Nephron (organoid): Measurements from ENCODE around the gene SLITRK5.
A peak's percentile ranks its signal among the peaks of the same experiment; 100 is the strongest.

ENCODE experiments used
- H3K27ac Mint-ChIP-seq, 3 experiments: 2 replicates each; pipeline ENCODE4 v1.8.0; 2020; ENCODE audit warnings: mixed read lengths in 3 of 3, mild to moderate bottlenecking in 2 of 3, moderate library complexity in 1 of 3
- H3K27me3 Mint-ChIP-seq: 2 replicates; pipeline ENCODE4 v1.8.0; 2021; ENCODE audit warnings: low read depth, mild to moderate bottlenecking, moderate library complexity, mixed read lengths
- H3K36me3 Mint-ChIP-seq: 2 replicates; pipeline ENCODE4 v1.8.0; 2020; ENCODE audit warnings: low read depth, mixed read lengths
- H3K4me1 Mint-ChIP-seq: 2 replicates; pipeline ENCODE4 v1.8.0; 2020; ENCODE audit warnings: mixed read lengths
- H3K4me3 Mint-ChIP-seq, 3 experiments: 2 replicates each; pipeline ENCODE4 v1.8.0; 2020; ENCODE audit warnings: mild to moderate bottlenecking in 3 of 3, mixed read lengths in 3 of 3, moderate library complexity in 2 of 3
- H3K9me3 Mint-ChIP-seq: 2 replicates; pipeline ENCODE4 v1.8.0; 2020; ENCODE audit warnings: mixed read lengths
- CTCF ChIP-seq, 3 experiments: fragments of 200-600 bp; sonication (generic); IDR thresholded peaks; one replicate each; pipeline ENCODE4 v1.5.0; 2021; ENCODE audit warnings: antibody characterized with exemption in 3 of 3; ENCODE audit not compliant: unreplicated experiment in 3 of 3

SLITRK5 gene

GRCh38 chr13:87676254-87677042 lies 5.3 kb downstream of the SLITRK5 start:
- Mint-ChIP-seq H3K9me3 (peaks cover 9% of the 10 kb centered on the region), H3K27me3 (peaks cover 68% of the 10 kb centered on the region), H3K27ac (no peak overlapping the region), H3K4me1 (peaks cover 20% of the 10 kb centered on the region), H3K4me3 (peak overlapping the region; percentile 26 to 53 (median 46)), H3K36me3 (peaks cover 29% of the 10 kb centered on the region)
- TF ChIP-seq CTCF (IDR thresholded peaks at IDR 0.05; ENCODE audit: unreplicated experiment in 3 of 3), result no peak

GRCh38 chr13:87677043-87677495 lies 5.9 kb downstream of the SLITRK5 start:
- H3K4me1 Mint-ChIP-seq, result peaks cover 20% of the 10 kb centered on the region
- H3K27ac Mint-ChIP-seq, result no peak overlapping the region
- H3K27me3 Mint-ChIP-seq, result peaks cover 67% of the 10 kb centered on the region
- TF ChIP-seq CTCF (IDR thresholded peaks at IDR 0.05; ENCODE audit: unreplicated experiment in 3 of 3), result no peak
- H3K36me3 Mint-ChIP-seq, result peaks cover 29% of the 10 kb centered on the region
- peaks cover 9% of the 10 kb centered on the region for H3K9me3 Mint-ChIP-seq
- peak overlapping the region; percentile 86 to 89 (median 87) for H3K4me3 Mint-ChIP-seq

- Mint-ChIP-seq H3K9me3 (peaks cover 9% of the 10 kb centered on the region), H3K27ac (peak overlapping the region in 1 of 3 experiments; percentile 23), H3K4me1 (peaks cover 20% of the 10 kb centered on the region), H3K27me3 (peaks cover 63% of the 10 kb centered on the region), H3K36me3 (peaks cover 29% of the 10 kb centered on the region), H3K4me3 (peak overlapping the region; percentile 86 to 89 (median 87))
- TF ChIP-seq CTCF (IDR thresholded peaks at IDR 0.05; ENCODE audit: unreplicated experiment in 3 of 3), result no peak
Measured at GRCh38 chr13:87677496-87678371, 6.6 kb downstream of the SLITRK5 start.

- TF ChIP-seq CTCF (IDR thresholded peaks at IDR 0.05; ENCODE audit: unreplicated experiment in 3 of 3), result no peak
- Mint-ChIP-seq H3K27me3 (peaks cover 57% of the 10 kb centered on the region), H3K9me3 (peaks cover 9% of the 10 kb centered on the region), H3K27ac (peak overlapping the region in 1 of 3 experiments; percentile 23), H3K36me3 (peaks cover 29% of the 10 kb centered on the region), H3K4me3 (peak overlapping the region; percentile 86 to 89 (median 87)), H3K4me1 (peaks cover 19% of the 10 kb centered on the region)
Measured at GRCh38 chr13:87678372-87678752, 7.2 kb downstream of the SLITRK5 start.

- peaks cover 6% of the 10 kb centered on the region for H3K4me1 Mint-ChIP-seq
- peaks cover 9% of the 10 kb centered on the region for H3K9me3 Mint-ChIP-seq
- peaks cover 28% of the 10 kb centered on the region for H3K36me3 Mint-ChIP-seq
- TF ChIP-seq CTCF (IDR thresholded peaks at IDR 0.05; ENCODE audit: unreplicated experiment in 3 of 3), result peak; percentile 21 to 55 (median 30)
- no peak overlapping the region for H3K27ac Mint-ChIP-seq
- no peak overlapping the region for H3K4me3 Mint-ChIP-seq
- peaks cover 38% of the 10 kb centered on the region for H3K27me3 Mint-ChIP-seq
Measured at GRCh38 chr13:87680298-87680697, 9.1 kb downstream of the SLITRK5 start.
